K562 (cell line): ENCODE measurements around the gene PIGH. TPM values are rescaled to one million over a fixed set of nuclear protein-coding genes. Genes with fewer than 3 reads are reported as not detected.

Experiments used
- ATAC-seq: fragments of 200-7000 bp; cut with Tn5 transposase; 3 replicates; pipeline ENCODE4 v1.9.1; 2020; ENCODE audit warnings: moderate library complexity
- BruUV-seq: library from RNA; stranded (reverse); fragments of 400-500 nt; replicated peaks from 2 replicates; lab custom pipeline; 2021; lab: Mats Ljungman, UMichigan
- CTCF ChIA-PET: fragments of 300-600 bp; formaldehyde crosslinking; extraction: SDS; loops from one replicate; lab custom pipeline; 2021; ENCODE audit warnings: low intra/inter-chr PET ratio; lab: Yijun Ruan, JAX
- POLR2A ChIA-PET: fragments of 300-600, 350-650 bp; sonication (Branson Sonifier 250); formaldehyde crosslinking; extraction: SDS; loops from one replicate; lab custom pipeline; 2021; ENCODE audit warnings: antibody characterized with exemption, inconsistent platforms; lab: Yijun Ruan, JAX
- DNase-seq, 4 experiments: peaks; one replicate each; pipeline versions ENCODE4 v3.0.0 to v3.0.0-alpha.2; 2011 to 2018; ENCODE audit warnings: low spot score in 3 of 4, mixed read lengths in 3 of 4; ENCODE audit errors: extremely low read depth in 1 of 4
- FAIRE-seq: peaks from 2 replicates; lab custom pipeline; 2011; peaks lifted over from hg19 to GRCh38; lab: Jason Lieb, UNC
- H2AFZ ChIP-seq: 2 replicates; pipeline ENCODE4 v1.6.0; 2011; ENCODE audit warnings: low read depth, low read length, control low read depth, inconsistent platforms
- H3K27ac ChIP-seq: fragments of 200-600 bp; 3 replicates; pipeline ENCODE4 v1.8.0; 2011; ENCODE audit warnings: low read depth, mild to moderate bottlenecking, control low read depth, inconsistent platforms, low read length, moderate library complexity, mixed read lengths; ENCODE audit errors: extremely low read depth
- H3K27me3 ChIP-seq, 2 experiments: fragments of 300-600 bp in 1 of 2; 2 replicates in 1 of 2; 3 replicates in 1 of 2; pipeline versions ENCODE4 v1.6.0 to v1.8.0; 2011; ENCODE audit warnings: inconsistent platforms in 2 of 2, low read length in 2 of 2, mild to moderate bottlenecking in 1 of 2, mixed read lengths in 1 of 2, moderate library complexity in 1 of 2; ENCODE audit not compliant: control insufficient read depth in 2 of 2, insufficient read depth in 2 of 2
- H3K36me3 ChIP-seq: fragments of 300-600 bp; 3 replicates; pipeline ENCODE4 v1.8.0; 2011; ENCODE audit warnings: mild to moderate bottlenecking, low read length, inconsistent platforms; ENCODE audit not compliant: control insufficient read depth, insufficient read depth
- H3K4me1 ChIP-seq, 2 experiments: fragments of 200-600 bp in 1 of 2; replicated peaks in 1 of 2; 2 replicates in 1 of 2; 3 replicates in 1 of 2; pipeline versions ENCODE4 v1.5.1 to v1.8.0; 2011; ENCODE audit warnings: inconsistent platforms in 2 of 2, low read length in 2 of 2, mild to moderate bottlenecking in 1 of 2, mixed read lengths in 1 of 2, moderate library complexity in 1 of 2; ENCODE audit not compliant: control insufficient read depth in 2 of 2, insufficient read depth in 2 of 2
- H3K4me2 ChIP-seq: 2 replicates; pipeline ENCODE4 v1.6.1; 2011; ENCODE audit warnings: low read length, control low read depth, inconsistent platforms, mixed read lengths; ENCODE audit not compliant: insufficient read depth
- H3K4me3 ChIP-seq: fragments of 200-600 bp; sonication (generic), shearing (Covaris generic); 2 replicates; pipeline ENCODE4 v1.5.1; 2016; ENCODE audit warnings: control low read depth, inconsistent platforms
- H3K79me2 ChIP-seq: fragments of 200-600 bp; 3 replicates; pipeline ENCODE4 v1.8.0; 2011; ENCODE audit warnings: low read length, inconsistent platforms; ENCODE audit not compliant: control insufficient read depth, insufficient read depth
- H3K9ac ChIP-seq, 2 experiments: 2 replicates each; pipeline versions ENCODE4 v1.6.0 to v1.6.1; 2011; ENCODE audit warnings: low read depth in 2 of 2, low read length in 2 of 2, control low read depth in 1 of 2, inconsistent platforms in 1 of 2, mild to moderate bottlenecking in 1 of 2, mixed read lengths in 1 of 2; ENCODE audit not compliant: insufficient read depth in 1 of 2
- H3K9me1 ChIP-seq: one replicate; pipeline ENCODE4 v1.6.0; 2011; ENCODE audit warnings: inconsistent platforms, mild to moderate bottlenecking, low read length, moderate library complexity; ENCODE audit not compliant: control insufficient read depth, insufficient read depth
- H3K9me3 ChIP-seq: replicated peaks from 2 replicates; pipeline ENCODE4 v1.5.1; 2011; ENCODE audit warnings: low read depth, low read length, inconsistent platforms; ENCODE audit not compliant: control insufficient read depth, insufficient read depth
- H4K20me1 ChIP-seq: replicated peaks from 2 replicates; pipeline ENCODE4 v1.6.1; 2011; ENCODE audit warnings: low read length, inconsistent platforms, mixed read lengths; ENCODE audit not compliant: control insufficient read depth, insufficient read depth
- BDP1 ChIP-seq: IDR thresholded peaks from 3 replicates; pipeline ENCODE4 v1.6.1; 2011; ENCODE audit not compliant: insufficient read length, insufficient read depth
- EHMT2 ChIP-seq: fragments of 450-650 bp; IDR thresholded peaks from 2 replicates; pipeline ENCODE4 v1.6.1; 2018; ENCODE audit warnings: antibody characterized with exemption
- PHTF2 ChIP-seq: fragments of 250-450 bp; sonication (Bioruptor Pico); IDR thresholded peaks from 2 replicates; pipeline ENCODE4 v1.5.0; 2021; ENCODE audit warnings: mild to moderate bottlenecking
- SNRNP70 ChIP-seq: fragments of 200-400 bp; formaldehyde crosslinking; optimal IDR thresholded peaks from 2 replicates; pipeline ENCODE3; 2017; ENCODE audit warnings: low read depth, low read length
- TCFL5 ChIP-seq: fragments of 250-450 bp; sonication (Bioruptor Pico); conservative IDR thresholded peaks from 2 replicates; pipeline ENCODE4 v1.6.1; 2021; ENCODE audit warnings: mild to moderate bottlenecking, moderate library complexity, matching md5 sums
- TSC22D4 ChIP-seq: fragments of 450-650 bp; IDR thresholded peaks from 2 replicates; pipeline ENCODE4 v1.6.1; 2016; ENCODE audit warnings: missing genetic modification characterization, missing biosample characterization, control low read depth
- XRCC4 ChIP-seq: IDR thresholded peaks from one replicate; pipeline ENCODE4 v1.6.1; 2011; ENCODE audit not compliant: insufficient read depth, insufficient read length; ENCODE audit errors: extremely low read depth
- ZBTB8A ChIP-seq: fragments of 450-650 bp; IDR thresholded peaks from 2 replicates; pipeline ENCODE4 v1.6.1; 2018; ENCODE audit warnings: mild to moderate bottlenecking, moderate library complexity; ENCODE audit not compliant: partially characterized antibody
- ZNF121 ChIP-seq: sonication (generic); formaldehyde crosslinking; conservative IDR thresholded peaks from 2 replicates; pipeline ENCODE4 v1.8.0; 2022; ENCODE audit warnings: missing genetic modification reagents
- WGBS: fragments of 100-300 bp; shearing (Covaris generic); methylation state at CpG from one replicate; pipeline ENCODE4 v1.1.6; 2016; ENCODE audit warnings: low coverage, mixed read lengths; ENCODE audit not compliant: insufficient coverage; ENCODE audit errors: missing lambda C conversion rate; 5-methylcytosine and 5-hydroxymethylcytosine counted together
- in situ Hi-C: fragments of 300-500 bp; cut with MboI; formaldehyde crosslinking; loops from 4 replicates; pipeline ENCODE4 v1.15.0; 2018; ENCODE audit warnings: inconsistent platforms, mixed read lengths
- intact Hi-C: fragments of 100-400 bp; cut with micrococcal nuclease; formaldehyde crosslinking; loops from 2 replicates; pipeline ENCODE4 v1.14.2; 2022
- polyA plus RNA-seq, 8 experiments: library from polyadenylated mRNA; depleted of rRNA in 4 of 8; stranded (reverse) in 5 of 8; unstranded in 3 of 8; fragments of >200 nt; fragmentation: Nextera tagmentation in 2 of 8; fragmentation: Illumina TruSeq in 1 of 8; extraction: Ambion mirVana in 2 of 8; extraction: Trizol in 1 of 8; gene quantifications; 2 replicates each; pipeline versions ENCODE4 v1.2.1 to v1.2.3, GENCODE V29; 2011 to 2014; ENCODE audit warnings: inconsistent platforms in 1 of 8, missing spikeins in 1 of 8
- total RNA-seq, 7 experiments: library from RNA; depleted of rRNA in 6 of 7; stranded (reverse); fragments of >200 nt in 6 of 7; fragmentation: Illumina TruSeq in 2 of 7; extraction: Trizol in 2 of 7; gene quantifications; 2 replicates each; pipeline versions ENCODE4 v1.2.1 to v1.2.3, GENCODE V29; 2011 to 2021; ENCODE audit warnings: low replicate concordance in 1 of 7
- TF ChIP-seq, protein P1 (sequence below): fragments of 250-450 bp; sonication (Bioruptor Pico); IDR thresholded peaks from 2 replicates; pipeline ENCODE4 v1.5.1; 2021; ENCODE audit warnings: mild to moderate bottlenecking
- TF ChIP-seq, protein P2 (sequence below): IDR thresholded peaks from 2 replicates; pipeline ENCODE4 v1.6.1; 2014; ENCODE audit warnings: antibody characterized with exemption
- TF ChIP-seq, protein P3 (sequence below): fragments of 250-450 bp; sonication (Bioruptor Pico); IDR thresholded peaks from 2 replicates; pipeline ENCODE4 v1.5.0; 2021; ENCODE audit warnings: mild to moderate bottlenecking, borderline replicate concordance
- TF ChIP-seq, protein P4 (sequence below): fragments of 250-450 bp; sonication (Bioruptor Pico); IDR thresholded peaks from 2 replicates; pipeline ENCODE4 v1.8.0; 2021; ENCODE audit warnings: moderate library complexity, mild to moderate bottlenecking, inconsistent platforms
- TF ChIP-seq, protein P5 (sequence below): IDR thresholded peaks from 2 replicates; pipeline ENCODE4 v1.6.1; 2016; ENCODE audit warnings: missing genetic modification characterization, missing compliant biosample characterization

The PIGH gene
- total and polyA plus RNA-seq, 9 of the 15 experiments (the other 6 are each of a cell fraction or from before 2014, with no cell fraction given): 21.1 to 53.4 (median 24.7) TPM

DNA sequence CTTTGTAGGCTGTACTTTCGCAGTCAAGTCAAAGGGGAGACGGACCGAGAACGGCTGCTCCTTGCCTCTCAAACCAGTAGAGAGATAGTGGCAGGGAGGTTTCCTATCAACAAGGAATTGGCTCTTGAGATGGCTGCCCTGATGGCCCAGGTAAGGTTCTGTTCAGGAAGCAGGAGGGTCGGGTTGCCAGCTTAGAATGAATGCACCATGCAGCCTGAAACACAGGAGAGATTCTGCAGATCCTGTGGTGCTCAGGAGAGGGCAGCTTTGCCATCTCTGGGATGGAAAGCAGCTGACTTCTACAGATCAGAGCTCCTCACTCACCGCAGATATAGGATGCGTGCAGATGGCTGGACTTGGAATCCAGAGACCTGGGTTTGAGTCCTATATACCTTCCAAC, 18.0 kb downstream of the PIGH start:
- no TSS peak for BruUV-seq
- intact Hi-C loops: no loop called here
- no peaks in the 10 kb centered on the region; the same call in 2 of the 3 replicates for H3K36me3 ChIP-seq
- no peak for DNase-seq
- no peak overlapping the region for H2AFZ ChIP-seq
- no peaks in the 10 kb centered on the region; the same call in 1 of the 2 replicates for H4K20me1 ChIP-seq
- ATAC-seq: no peak
- no peaks in the 10 kb centered on the region for H3K9me3 ChIP-seq
- ChIA-PET CTCF (no interaction called here), POLR2A (interaction anchor here (0.5 to 0.6 kb wide), 2 partner anchors 76 to 214 kb away, joined by 3 read pairs; no protein-coding TSS in a partner anchor)
- no peaks in the 10 kb centered on the region; a peak in 1 of 5 replicates for H3K27me3 ChIP-seq
- 52% methylated on average over 7 of the region's 7 CpGs for WGBS
- no peaks in the 10 kb centered on the region for H3K9me1 ChIP-seq
- H3K4me1 ChIP-seq: no peaks in the 10 kb centered on the region
- H3K79me2 ChIP-seq: no peaks in the 10 kb centered on the region
- no peak overlapping the region for H3K9ac ChIP-seq
- no peak overlapping the region for H3K27ac ChIP-seq
- H3K4me2 ChIP-seq: no peak overlapping the region
- FAIRE-seq: no peak
- in situ Hi-C loops: loop anchor here (5.0 to 10.0 kb wide), 3 partner anchors 85 to 453 kb away; partner anchors contain the start of gene RDH12
- H3K4me3 ChIP-seq: no peak overlapping the region
- TF ChIP-seq, protein P1, sequence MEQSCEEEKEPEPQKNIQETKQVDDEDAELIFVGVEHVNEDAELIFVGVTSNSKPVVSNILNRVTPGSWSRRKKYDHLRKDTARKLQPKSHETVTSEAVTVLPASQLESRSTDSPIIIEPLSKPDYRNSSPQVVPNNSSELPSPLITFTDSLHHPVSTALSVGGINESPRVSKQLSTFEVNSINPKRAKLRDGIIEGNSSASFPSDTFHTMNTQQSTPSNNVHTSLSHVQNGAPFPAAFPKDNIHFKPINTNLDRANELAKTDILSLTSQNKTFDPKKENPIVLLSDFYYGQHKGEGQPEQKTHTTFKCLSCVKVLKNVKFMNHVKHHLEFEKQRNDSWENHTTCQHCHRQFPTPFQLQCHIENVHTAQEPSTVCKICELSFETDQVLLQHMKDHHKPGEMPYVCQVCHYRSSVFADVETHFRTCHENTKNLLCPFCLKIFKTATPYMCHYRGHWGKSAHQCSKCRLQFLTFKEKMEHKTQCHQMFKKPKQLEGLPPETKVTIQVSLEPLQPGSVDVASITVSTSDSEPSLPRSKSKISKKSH (CRISPR knock-in tag): no peak
- no peak for TF ChIP-seq PHTF2 (CRISPR knock-in tag)
- TF ChIP-seq, protein P2, sequence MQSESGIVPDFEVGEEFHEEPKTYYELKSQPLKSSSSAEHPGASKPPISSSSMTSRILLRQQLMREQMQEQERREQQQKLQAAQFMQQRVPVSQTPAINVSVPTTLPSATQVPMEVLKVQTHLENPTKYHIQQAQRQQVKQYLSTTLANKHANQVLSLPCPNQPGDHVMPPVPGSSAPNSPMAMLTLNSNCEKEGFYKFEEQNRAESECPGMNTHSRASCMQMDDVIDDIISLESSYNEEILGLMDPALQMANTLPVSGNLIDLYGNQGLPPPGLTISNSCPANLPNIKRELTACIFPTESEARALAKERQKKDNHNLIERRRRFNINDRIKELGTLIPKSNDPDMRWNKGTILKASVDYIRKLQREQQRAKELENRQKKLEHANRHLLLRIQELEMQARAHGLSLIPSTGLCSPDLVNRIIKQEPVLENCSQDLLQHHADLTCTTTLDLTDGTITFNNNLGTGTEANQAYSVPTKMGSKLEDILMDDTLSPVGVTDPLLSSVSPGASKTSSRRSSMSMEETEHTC: no peak
- TF ChIP-seq, protein P3, sequence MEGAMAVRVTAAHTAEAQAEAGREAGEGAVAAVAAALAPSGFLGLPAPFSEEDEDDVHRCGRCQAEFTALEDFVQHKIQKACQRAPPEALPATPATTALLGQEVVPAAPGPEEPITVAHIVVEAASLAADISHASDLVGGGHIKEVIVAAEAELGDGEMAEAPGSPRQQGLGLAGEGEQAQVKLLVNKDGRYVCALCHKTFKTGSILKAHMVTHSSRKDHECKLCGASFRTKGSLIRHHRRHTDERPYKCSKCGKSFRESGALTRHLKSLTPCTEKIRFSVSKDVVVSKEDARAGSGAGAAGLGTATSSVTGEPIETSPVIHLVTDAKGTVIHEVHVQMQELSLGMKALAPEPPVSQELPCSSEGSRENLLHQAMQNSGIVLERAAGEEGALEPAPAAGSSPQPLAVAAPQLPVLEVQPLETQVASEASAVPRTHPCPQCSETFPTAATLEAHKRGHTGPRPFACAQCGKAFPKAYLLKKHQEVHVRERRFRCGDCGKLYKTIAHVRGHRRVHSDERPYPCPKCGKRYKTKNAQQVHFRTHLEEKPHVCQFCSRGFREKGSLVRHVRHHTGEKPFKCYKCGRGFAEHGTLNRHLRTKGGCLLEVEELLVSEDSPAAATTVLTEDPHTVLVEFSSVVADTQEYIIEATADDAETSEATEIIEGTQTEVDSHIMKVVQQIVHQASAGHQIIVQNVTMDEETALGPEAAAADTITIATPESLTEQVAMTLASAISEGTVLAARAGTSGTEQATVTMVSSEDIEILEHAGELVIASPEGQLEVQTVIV (CRISPR knock-in tag): no peak
- TF ChIP-seq, protein P4, sequence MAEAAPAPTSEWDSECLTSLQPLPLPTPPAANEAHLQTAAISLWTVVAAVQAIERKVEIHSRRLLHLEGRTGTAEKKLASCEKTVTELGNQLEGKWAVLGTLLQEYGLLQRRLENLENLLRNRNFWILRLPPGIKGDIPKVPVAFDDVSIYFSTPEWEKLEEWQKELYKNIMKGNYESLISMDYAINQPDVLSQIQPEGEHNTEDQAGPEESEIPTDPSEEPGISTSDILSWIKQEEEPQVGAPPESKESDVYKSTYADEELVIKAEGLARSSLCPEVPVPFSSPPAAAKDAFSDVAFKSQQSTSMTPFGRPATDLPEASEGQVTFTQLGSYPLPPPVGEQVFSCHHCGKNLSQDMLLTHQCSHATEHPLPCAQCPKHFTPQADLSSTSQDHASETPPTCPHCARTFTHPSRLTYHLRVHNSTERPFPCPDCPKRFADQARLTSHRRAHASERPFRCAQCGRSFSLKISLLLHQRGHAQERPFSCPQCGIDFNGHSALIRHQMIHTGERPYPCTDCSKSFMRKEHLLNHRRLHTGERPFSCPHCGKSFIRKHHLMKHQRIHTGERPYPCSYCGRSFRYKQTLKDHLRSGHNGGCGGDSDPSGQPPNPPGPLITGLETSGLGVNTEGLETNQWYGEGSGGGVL (CRISPR knock-in tag): no peak
- no peak for TF ChIP-seq XRCC4
- TF ChIP-seq TSC22D4 (tag): no peak
- no peak for TF ChIP-seq BDP1
- TF ChIP-seq ZNF121 (CRISPR knock-in tag): no peak
- no peak for TF ChIP-seq TCFL5
- TF ChIP-seq EHMT2: no peak
- no peak for TF ChIP-seq ZBTB8A
- TF ChIP-seq, protein P5, sequence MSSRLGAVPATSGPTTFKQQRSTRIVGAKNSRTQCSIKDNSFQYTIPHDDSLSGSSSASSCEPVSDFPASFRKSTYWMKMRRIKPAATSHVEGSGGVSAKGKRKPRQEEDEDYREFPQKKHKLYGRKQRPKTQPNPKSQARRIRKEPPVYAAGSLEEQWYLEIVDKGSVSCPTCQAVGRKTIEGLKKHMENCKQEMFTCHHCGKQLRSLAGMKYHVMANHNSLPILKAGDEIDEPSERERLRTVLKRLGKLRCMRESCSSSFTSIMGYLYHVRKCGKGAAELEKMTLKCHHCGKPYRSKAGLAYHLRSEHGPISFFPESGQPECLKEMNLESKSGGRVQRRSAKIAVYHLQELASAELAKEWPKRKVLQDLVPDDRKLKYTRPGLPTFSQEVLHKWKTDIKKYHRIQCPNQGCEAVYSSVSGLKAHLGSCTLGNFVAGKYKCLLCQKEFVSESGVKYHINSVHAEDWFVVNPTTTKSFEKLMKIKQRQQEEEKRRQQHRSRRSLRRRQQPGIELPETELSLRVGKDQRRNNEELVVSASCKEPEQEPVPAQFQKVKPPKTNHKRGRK (tag): no peak
- no peak for TF ChIP-seq SNRNP70
